ENCODE data around the gene KLF7. TPM values are rescaled to one million over a fixed set of nuclear protein-coding genes. Genes with fewer than 3 reads are reported as not detected.

KLF7 gene
- total RNA-seq, 2 experiments from 2014 or later = not detected

GRCh38 chr2:207167099-207167923 lies 1.6 kb upstream of the KLF7 start:
- no peak overlapping the region for H2AFZ ChIP-seq (ENCODE audit: low read length)
- no peak for DNase-seq (ENCODE audit: low spot score)
- H3K9me2 ChIP-seq (ENCODE audit: insufficient read depth, low read length) = no peaks in the 10 kb centered on the region
- no peak overlapping the region for H3K27ac ChIP-seq (ENCODE audit: low read depth, low read length, poor library complexity, severe bottlenecking)
- no TSS peak for BruUV-seq (replicated peaks)
- no peaks in the 10 kb centered on the region for H4K20me1 ChIP-seq (ENCODE audit: insufficient read depth, low read length)
- no peak overlapping the region for H3K4me3 ChIP-seq (ENCODE audit: low read depth, low read length, poor library complexity, severe bottlenecking)
- no peaks in the 10 kb centered on the region for H3K4me1 ChIP-seq (ENCODE audit: insufficient read depth, low read length, poor library complexity, severe bottlenecking)
- ChIA-PET POLR2A (interaction anchor here (0.6 kb wide), 1 partner anchor 11 kb away, joined by 3 read pairs; no protein-coding TSS in a partner anchor), CTCF (ENCODE audit: unreplicated experiment) (no interaction called here)
- H3K9me3 ChIP-seq (ENCODE audit: low read length) = no peaks in the 10 kb centered on the region
- intact Hi-C loops (cut with micrococcal nuclease; ENCODE audit: unreplicated experiment) = no loop called here
- H3K36me3 ChIP-seq (ENCODE audit: insufficient read depth, low read length) = no peaks in the 10 kb centered on the region
- no peak overlapping the region for H3K4me2 ChIP-seq (ENCODE audit: low read length)
- no peak for TF ChIP-seq EZH2phosphoT487 (IDR thresholded peaks at IDR 0.05; ENCODE audit: borderline replicate concordance, low read depth, low read length)
- no peak for TF ChIP-seq CTCF (conservative IDR thresholded peaks at IDR 0.05; ENCODE audit: low read length)
- H3K79me2 ChIP-seq (ENCODE audit: insufficient read depth, low read depth, low read length) = no peaks in the 10 kb centered on the region

GRCh38 chr2:207166349-207167098 lies 776 bp upstream of the KLF7 start:
- no TSS peak for BruUV-seq (replicated peaks)
- CTCF ChIA-PET (ENCODE audit: unreplicated experiment) = no interaction called here
- no peak overlapping the region for H3K27ac ChIP-seq (ENCODE audit: low read depth, low read length, poor library complexity, severe bottlenecking)
- intact Hi-C loops (cut with micrococcal nuclease; ENCODE audit: unreplicated experiment) = no loop called here
- no peak for DNase-seq (ENCODE audit: low spot score)
- H3K79me2 ChIP-seq (ENCODE audit: insufficient read depth, low read depth, low read length) = no peaks in the 10 kb centered on the region
- no peaks in the 10 kb centered on the region for H3K4me1 ChIP-seq (ENCODE audit: insufficient read depth, low read length, poor library complexity, severe bottlenecking)
- no peaks in the 10 kb centered on the region for H3K9me3 ChIP-seq (ENCODE audit: low read length)
- no peaks in the 10 kb centered on the region for H4K20me1 ChIP-seq (ENCODE audit: insufficient read depth, low read length)
- no peak overlapping the region for H3K4me3 ChIP-seq (ENCODE audit: low read depth, low read length, poor library complexity, severe bottlenecking)
- POLR2A ChIA-PET = no interaction called here
- no peak overlapping the region for H2AFZ ChIP-seq (ENCODE audit: low read length)
- no peak for TF ChIP-seq EZH2phosphoT487 (IDR thresholded peaks at IDR 0.05; ENCODE audit: borderline replicate concordance, low read depth, low read length)
- TF ChIP-seq CTCF (conservative IDR thresholded peaks at IDR 0.05; ENCODE audit: low read length) = no peak
- no peaks in the 10 kb centered on the region for H3K9me2 ChIP-seq (ENCODE audit: insufficient read depth, low read length)
- no peak overlapping the region for H3K4me2 ChIP-seq (ENCODE audit: low read length)
- H3K36me3 ChIP-seq (ENCODE audit: insufficient read depth, low read length) = no peaks in the 10 kb centered on the region

GRCh38 chr2:207166039-207166348 lies 246 bp upstream of the KLF7 start:
- intact Hi-C loops (cut with micrococcal nuclease; ENCODE audit: unreplicated experiment) = no loop called here
- no peak for DNase-seq (ENCODE audit: low spot score)
- Histone ChIP-seq H4K20me1 (ENCODE audit: insufficient read depth, low read length) (no peaks in the 10 kb centered on the region), H3K9me2 (ENCODE audit: insufficient read depth, low read length) (no peaks in the 10 kb centered on the region), H3K36me3 (ENCODE audit: insufficient read depth, low read length) (no peaks in the 10 kb centered on the region), H3K4me3 (ENCODE audit: low read depth, low read length, poor library complexity, severe bottlenecking) (no peak overlapping the region), H2AFZ (ENCODE audit: low read length) (no peak overlapping the region), H3K27ac (ENCODE audit: low read depth, low read length, poor library complexity, severe bottlenecking) (no peak overlapping the region), H3K79me2 (ENCODE audit: insufficient read depth, low read depth, low read length) (no peaks in the 10 kb centered on the region), H3K4me2 (ENCODE audit: low read length) (no peak overlapping the region), H3K4me1 (ENCODE audit: insufficient read depth, low read length, poor library complexity, severe bottlenecking) (no peaks in the 10 kb centered on the region), H3K9me3 (ENCODE audit: low read length) (no peaks in the 10 kb centered on the region)
- ChIA-PET CTCF (ENCODE audit: unreplicated experiment) (no interaction called here), POLR2A (no interaction called here)
- TF ChIP-seq CTCF (conservative IDR thresholded peaks at IDR 0.05; ENCODE audit: low read length) = no peak
- no peak for TF ChIP-seq EZH2phosphoT487 (IDR thresholded peaks at IDR 0.05; ENCODE audit: borderline replicate concordance, low read depth, low read length)
- no TSS peak for BruUV-seq (replicated peaks)
